ENCODE data around the gene KIF18B. TPM values are rescaled to one million over a fixed set of nuclear protein-coding genes. Genes with fewer than 3 reads are reported as not detected.

Gene KIF18B
- total RNA-seq, 1 donor from 2014 or later = 7.1 TPM

GRCh38 chr17:44932787-44933097 lies 14.8 kb downstream of the KIF18B start:
- peaks cover 9% of the 10 kb centered on the region for H3K36me3 Mint-ChIP-seq (ENCODE audit: low read depth, unreplicated experiment)
- no peak for DNase-seq (ENCODE audit: low spot score)

DNA sequence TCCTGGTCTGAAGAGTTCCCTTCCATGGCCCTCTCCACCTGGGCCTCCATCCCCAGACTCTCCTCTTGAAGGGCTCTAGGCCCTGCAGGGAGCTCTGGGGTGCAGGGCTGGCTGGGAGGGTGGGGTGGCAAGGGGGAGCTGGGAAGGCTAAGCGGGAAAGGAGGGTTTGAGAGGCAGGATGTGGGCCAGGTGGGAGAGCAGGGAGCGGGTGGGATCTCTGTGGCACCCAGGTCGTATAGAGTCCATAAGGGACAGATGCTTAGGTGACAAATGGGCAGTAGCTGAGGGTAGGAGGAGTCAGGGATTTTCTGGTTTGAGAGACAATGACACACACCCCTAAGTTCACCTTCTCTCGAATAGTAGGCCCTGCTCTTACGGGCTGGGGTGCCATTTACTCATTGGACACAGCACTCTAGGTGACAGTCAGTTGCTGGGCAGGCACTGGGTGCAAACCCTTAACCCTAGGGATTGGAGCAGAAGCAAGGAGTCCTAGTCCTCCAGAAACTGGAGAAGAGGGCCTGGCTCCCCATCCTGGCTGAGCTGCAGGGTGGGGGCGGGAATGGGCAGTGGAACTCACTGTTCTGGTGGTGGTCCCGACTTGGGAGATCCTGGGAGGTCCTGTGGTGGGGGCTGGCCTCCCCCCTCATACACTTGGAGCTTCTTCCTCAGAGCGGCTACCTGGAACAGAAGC lies 15.3 kb downstream of the KIF18B start:
- H3K4me3 Mint-ChIP-seq (ENCODE audit: unreplicated experiment) = no peak overlapping the region
- H3K27ac Mint-ChIP-seq (ENCODE audit: unreplicated experiment) = no peak overlapping the region
- no peaks in the 10 kb centered on the region for H3K9me3 Mint-ChIP-seq (ENCODE audit: unreplicated experiment)
- H3K4me1 Mint-ChIP-seq (ENCODE audit: unreplicated experiment) = no peaks in the 10 kb centered on the region
- peaks cover 9% of the 10 kb centered on the region for H3K36me3 Mint-ChIP-seq (ENCODE audit: low read depth, unreplicated experiment)
- no peak for DNase-seq (ENCODE audit: low spot score)
- no peak for TF ChIP-seq CTCF (IDR thresholded peaks at IDR 0.05; ENCODE audit: unreplicated experiment)
- peaks cover 4% of the 10 kb centered on the region for H3K27me3 Mint-ChIP-seq (ENCODE audit: unreplicated experiment)

More at GRCh38 chr17:44932787-44933097, 14.8 kb downstream of the KIF18B start:
- Mint-ChIP-seq H3K9me3 (ENCODE audit: unreplicated experiment) (no peaks in the 10 kb centered on the region), H3K4me1 (ENCODE audit: unreplicated experiment) (no peaks in the 10 kb centered on the region), H3K27me3 (ENCODE audit: unreplicated experiment) (peaks cover 4% of the 10 kb centered on the region), H3K4me3 (ENCODE audit: unreplicated experiment) (no peak overlapping the region), H3K27ac (ENCODE audit: unreplicated experiment) (no peak overlapping the region)
- TF ChIP-seq CTCF (IDR thresholded peaks at IDR 0.05; ENCODE audit: unreplicated experiment) = no peak

GRCh38 chr17:44931376-44931775 lies 16.2 kb downstream of the KIF18B start:
- Mint-ChIP-seq H3K4me1 (ENCODE audit: unreplicated experiment) (no peaks in the 10 kb centered on the region), H3K27me3 (ENCODE audit: unreplicated experiment) (peaks cover 4% of the 10 kb centered on the region), H3K27ac (ENCODE audit: unreplicated experiment) (no peak overlapping the region), H3K36me3 (ENCODE audit: low read depth, unreplicated experiment) (peaks cover 11% of the 10 kb centered on the region), H3K4me3 (ENCODE audit: unreplicated experiment) (no peak overlapping the region), H3K9me3 (ENCODE audit: unreplicated experiment) (no peaks in the 10 kb centered on the region)
- no peak for TF ChIP-seq CTCF (IDR thresholded peaks at IDR 0.05; ENCODE audit: unreplicated experiment)
- DNase-seq (ENCODE audit: low spot score) = no peak

DNA sequence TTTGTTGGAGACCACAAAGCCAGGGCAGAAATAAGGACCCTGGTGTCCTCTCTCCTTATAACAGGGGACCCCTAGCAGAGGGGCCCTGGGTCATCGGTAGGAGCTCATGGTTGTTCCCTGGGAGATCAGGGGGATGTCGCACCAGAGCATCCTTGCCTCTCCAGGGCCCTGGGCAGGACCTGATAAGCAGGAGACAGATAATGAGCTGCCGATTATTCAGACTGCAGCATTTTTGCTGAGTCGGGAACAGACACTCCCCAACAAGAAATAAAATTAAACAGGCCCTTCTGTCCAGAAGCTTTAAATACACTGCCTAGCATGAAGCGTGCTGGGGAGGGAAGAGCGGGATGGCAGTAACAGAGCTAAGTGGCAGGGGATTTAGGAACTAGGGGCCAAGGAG lies 16.9 kb downstream of the KIF18B start:
- Mint-ChIP-seq H3K27me3 (ENCODE audit: unreplicated experiment) (peaks cover 4% of the 10 kb centered on the region), H3K36me3 (ENCODE audit: low read depth, unreplicated experiment) (peaks cover 13% of the 10 kb centered on the region), H3K4me3 (ENCODE audit: unreplicated experiment) (no peak overlapping the region), H3K4me1 (ENCODE audit: unreplicated experiment) (no peaks in the 10 kb centered on the region), H3K9me3 (ENCODE audit: unreplicated experiment) (no peaks in the 10 kb centered on the region), H3K27ac (ENCODE audit: unreplicated experiment) (no peak overlapping the region)
- TF ChIP-seq CTCF (IDR thresholded peaks at IDR 0.05; ENCODE audit: unreplicated experiment) = no peak
- DNase-seq (ENCODE audit: low spot score) = no peak

- no peak overlapping the region for H3K27ac Mint-ChIP-seq (ENCODE audit: unreplicated experiment)
- no peaks in the 10 kb centered on the region for H3K4me1 Mint-ChIP-seq (ENCODE audit: unreplicated experiment)
- H3K27me3 Mint-ChIP-seq (ENCODE audit: unreplicated experiment) = peaks cover 5% of the 10 kb centered on the region
- H3K36me3 Mint-ChIP-seq (ENCODE audit: low read depth, unreplicated experiment) = peaks cover 13% of the 10 kb centered on the region
- no peak for DNase-seq (ENCODE audit: low spot score)
- H3K4me3 Mint-ChIP-seq (ENCODE audit: unreplicated experiment) = no peak overlapping the region
- H3K9me3 Mint-ChIP-seq (ENCODE audit: unreplicated experiment) = no peaks in the 10 kb centered on the region
- no peak for TF ChIP-seq CTCF (IDR thresholded peaks at IDR 0.05; ENCODE audit: unreplicated experiment)
These were observed 18.4 kb downstream of the KIF18B start for GRCh38 chr17:44928950-44929720.
